ENCODE measurements around the gene ANKLE2.

- TF ChIP-seq POLR2A (IDR thresholded peaks at IDR 0.05; ENCODE audit: low read length) (no peak), GATA1 (IDR thresholded peaks at IDR 0.05; ENCODE audit: low read depth, low read length) (no peak)
Measured at GRCh38 chr12:132801741-132802140, 40.1 kb upstream of the ANKLE2 start.

All from erythroblast (primary cell).